H1 (cell line): ENCODE measurements around the gene SLIT3. TPM values are rescaled to one million over a fixed set of nuclear protein-coding genes. Genes with fewer than 3 reads are reported as not detected.

Source experiments
- CTCF ChIA-PET: fragments of 300-600 bp; sonication (Branson Sonifier 250); formaldehyde crosslinking; loops from one replicate; lab custom pipeline; 2021; ENCODE audit not compliant: partially characterized antibody; lab: Charles Lee
- POLR2A ChIA-PET: fragments of 300-600 bp; sonication (Branson Sonifier 250); formaldehyde crosslinking; loops from one replicate; lab custom pipeline; 2021; ENCODE audit warnings: inconsistent platforms; ENCODE audit not compliant: partially characterized antibody; lab: Charles Lee
- DNase-seq, 2 experiments: peaks; one replicate each; pipeline versions ENCODE4 v3.0.0 to v3.0.0-alpha.2; 2010 to 2022; ENCODE audit warnings: low spot score in 2 of 2, low read depth in 1 of 2, mixed read lengths in 1 of 2
- FAIRE-seq: peaks from 2 replicates; lab custom pipeline; 2011; peaks lifted over from hg19 to GRCh38; lab: Jason Lieb, UNC
- H2AFZ ChIP-seq: 2 replicates; pipeline ENCODE4 v1.8.1; 2012; ENCODE audit warnings: low read length, inconsistent platforms
- H2AK5ac ChIP-seq: 2 replicates; pipeline ENCODE4 v1.6.1; 2013; ENCODE audit warnings: low read depth, low read length
- H2BK120ac ChIP-seq: replicated peaks from 2 replicates; pipeline ENCODE3; 2013; ENCODE audit warnings: low read depth, low read length, inconsistent platforms
- H2BK12ac ChIP-seq: 2 replicates; pipeline ENCODE4 v1.6.1; 2013; ENCODE audit warnings: low read depth, low read length
- H2BK15ac ChIP-seq: 2 replicates; pipeline ENCODE4 v1.6.1; 2013; ENCODE audit warnings: low read length
- H2BK20ac ChIP-seq: 2 replicates; pipeline ENCODE4 v1.6.1; 2013; ENCODE audit warnings: low read length
- H2BK5ac ChIP-seq: 2 replicates; pipeline ENCODE4 v1.6.1; 2013; ENCODE audit warnings: low read depth, low read length
- H3K14ac ChIP-seq: 2 replicates; pipeline ENCODE4 v1.6.1; 2013; ENCODE audit warnings: inconsistent platforms; ENCODE audit not compliant: insufficient read length
- H3K18ac ChIP-seq: 2 replicates; pipeline ENCODE4 v1.6.1; 2013; ENCODE audit warnings: low read length; ENCODE audit errors: extremely low read depth
- H3K23ac ChIP-seq: 2 replicates; pipeline ENCODE4 v1.6.1; 2013; ENCODE audit warnings: inconsistent platforms; ENCODE audit not compliant: insufficient read length
- H3K23me2 ChIP-seq: 2 replicates; pipeline ENCODE4 v1.6.1; 2013; ENCODE audit warnings: low read depth, low read length
- H3K27ac ChIP-seq: 2 replicates; pipeline ENCODE4 v1.6.1; 2011; ENCODE audit warnings: low read depth, low read length, inconsistent platforms
- H3K27me3 ChIP-seq, 4 experiments: replicated peaks in 1 of 4; 1 replicate in 1 of 4; 2 replicates in 3 of 4; pipeline versions ENCODE4 v1.6.1 to v1.8.1; 2011 to 2013; ENCODE audit warnings: low read length in 3 of 4, mild to moderate bottlenecking in 3 of 4, inconsistent platforms in 2 of 4, mixed read lengths in 2 of 4, moderate library complexity in 1 of 4; ENCODE audit not compliant: control insufficient read depth in 3 of 4, insufficient read depth in 3 of 4; ENCODE audit errors: extremely low read depth in 1 of 4
- H3K36me3 ChIP-seq, 4 experiments: 2 replicates each; pipeline versions ENCODE4 v1.6.1 to v1.8.1; 2011 to 2013; ENCODE audit warnings: mild to moderate bottlenecking in 4 of 4, low read length in 3 of 4, moderate library complexity in 2 of 4, control low read depth in 1 of 4, inconsistent platforms in 1 of 4; ENCODE audit not compliant: insufficient read depth in 4 of 4, control insufficient read depth in 2 of 4
- H3K4ac ChIP-seq: replicated peaks from 2 replicates; pipeline ENCODE3; 2013; ENCODE audit warnings: low read length, low read depth, mixed read lengths, inconsistent platforms; ENCODE audit not compliant: insufficient read length
- H3K4me1 ChIP-seq, 4 experiments: replicated peaks in 1 of 4; 1 replicate in 1 of 4; 2 replicates in 3 of 4; pipeline versions ENCODE4 v1.6.1 to v1.8.1; 2011 to 2013; ENCODE audit warnings: low read length in 3 of 4, inconsistent platforms in 2 of 4, mixed read lengths in 1 of 4; ENCODE audit not compliant: insufficient read depth in 4 of 4, control insufficient read depth in 3 of 4
- H3K4me2 ChIP-seq, 2 experiments: 2 replicates each; pipeline versions ENCODE4 v1.6.1 to v1.8.1; 2011 to 2013; ENCODE audit warnings: low read depth in 2 of 2, low read length in 2 of 2, control low read depth in 1 of 2, inconsistent platforms in 1 of 2, mild to moderate bottlenecking in 1 of 2; ENCODE audit not compliant: insufficient read depth in 1 of 2
- H3K4me3 ChIP-seq, 4 experiments: fragments of 200-600, 300-600 bp in 1 of 4; sonication (generic), shearing (Covaris generic), sonication (Bioruptor Twin) in 1 of 4; 2 replicates each; pipeline versions ENCODE4 v1.5.1 to v1.8.1; 2011 to 2016; ENCODE audit warnings: low read length in 4 of 4, low read depth in 3 of 4, control low read depth in 2 of 4, inconsistent platforms in 2 of 4, mild to moderate bottlenecking in 2 of 4, mixed read lengths in 1 of 4, moderate library complexity in 1 of 4; ENCODE audit not compliant: insufficient read depth in 2 of 4; ENCODE audit errors: extremely low read depth in 1 of 4
- H3K56ac ChIP-seq: replicated peaks from 2 replicates; pipeline ENCODE3; 2013; ENCODE audit warnings: low read depth, mild to moderate bottlenecking, mixed read lengths, low read length, inconsistent platforms; ENCODE audit not compliant: insufficient read length
- H3K79me1 ChIP-seq: 2 replicates; pipeline ENCODE4 v1.6.1; 2013; ENCODE audit warnings: low read depth, low read length, control low read depth
- H3K79me2 ChIP-seq, 2 experiments: 2 replicates each; pipeline versions ENCODE4 v1.6.1 to v1.8.1; 2012 to 2013; ENCODE audit warnings: low read length in 2 of 2, mild to moderate bottlenecking in 2 of 2, inconsistent platforms in 1 of 2; ENCODE audit not compliant: insufficient read depth in 2 of 2, control insufficient read depth in 1 of 2
- H3K9ac ChIP-seq, 4 experiments: replicated peaks in 1 of 4; 1 replicate in 1 of 4; 2 replicates in 3 of 4; pipeline versions ENCODE4 v1.6.1 to v1.8.1; 2011 to 2013; ENCODE audit warnings: low read depth in 3 of 4, low read length in 3 of 4, control low read depth in 2 of 4, mild to moderate bottlenecking in 2 of 4, moderate library complexity in 2 of 4, inconsistent platforms in 1 of 4; ENCODE audit errors: extremely low read depth in 1 of 4
- H3K9me3 ChIP-seq, 2 experiments: 2 replicates each; pipeline versions ENCODE4 v1.6.1 to v1.8.1; 2012 to 2013; ENCODE audit warnings: mild to moderate bottlenecking in 2 of 2, moderate library complexity in 2 of 2, control low read depth in 1 of 2, inconsistent platforms in 1 of 2, low read depth in 1 of 2, low read length in 1 of 2, mixed read lengths in 1 of 2; ENCODE audit not compliant: insufficient read depth in 2 of 2
- H4K20me1 ChIP-seq, 2 experiments: replicated peaks in 1 of 2; 2 replicates each; pipeline versions ENCODE3 to v1.8.1; 2011 to 2013; ENCODE audit warnings: inconsistent platforms in 2 of 2, low read length in 2 of 2, mild to moderate bottlenecking in 1 of 2; ENCODE audit not compliant: insufficient read depth in 2 of 2, control insufficient read depth in 1 of 2
- H4K5ac ChIP-seq: 2 replicates; pipeline ENCODE4 v1.6.1; 2013; ENCODE audit warnings: low read length, low read depth, mixed read lengths, inconsistent platforms; ENCODE audit not compliant: insufficient read length
- H4K8ac ChIP-seq: 2 replicates; pipeline ENCODE4 v1.8.0; 2013; ENCODE audit warnings: mild to moderate bottlenecking, moderate library complexity, low read length, inconsistent platforms; ENCODE audit not compliant: insufficient read depth; ENCODE audit errors: extremely low read depth
- H4K91ac ChIP-seq: replicated peaks from 2 replicates; pipeline ENCODE3; 2013; ENCODE audit warnings: low read length, mixed read lengths, inconsistent platforms; ENCODE audit not compliant: insufficient read length
- ATF2 ChIP-seq: IDR thresholded peaks from 2 replicates; pipeline ENCODE4 v1.6.1; 2012; ENCODE audit warnings: low read length, inconsistent platforms
- WGBS, 2 experiments: shearing (Covaris generic) in 1 of 2; methylation state at CpG; one replicate each; pipeline versions ENCODE4 v1.1.6 to v1.1.7; 2013 to 2015; ENCODE audit warnings: low lambda C conversion rate in 2 of 2, mixed read lengths in 2 of 2, inconsistent platforms in 1 of 2, low coverage in 1 of 2, missing lambda C conversion rate in 1 of 2; ENCODE audit not compliant: insufficient replicate concordance in 2 of 2, insufficient coverage in 1 of 2, insufficient read length in 1 of 2; ENCODE audit errors: extremely low coverage in 1 of 2, missing lambda C conversion rate in 1 of 2; 5-methylcytosine and 5-hydroxymethylcytosine counted together
- polyA plus RNA-seq, 7 experiments: library from polyadenylated mRNA; depleted of rRNA in 3 of 7; stranded (reverse) in 5 of 7; unstranded in 2 of 7; fragments of >200 nt in 5 of 7; fragments of 200-250 nt in 2 of 7; gene quantifications; 1 replicate in 5 of 7; 2 replicates in 1 of 7; 4 replicates in 1 of 7; pipeline versions ENCODE4 v1.2.1 to v1.2.3, GENCODE V29; 2011 to 2013; ENCODE audit warnings: missing spikeins in 2 of 7, mixed read lengths in 2 of 7
- total RNA-seq: library from RNA; stranded (reverse); fragmentation: NEBNext Ultra II Directional; extraction: Animal tissue kit (Norgen Biotek cat#: 25700); gene quantifications from 2 replicates; pipeline ENCODE4 v1.2.1, GENCODE V29; 2021

The SLIT3 gene
- total and polyA plus RNA-seq, 2 of the 8 experiments (the other 6 are each of a cell fraction or from before 2014, with no cell fraction given): 1.1 to 1.2 TPM

GRCh38 chr5:169218176-169218575 is 82.8 kb downstream of the SLIT3 start:
- POLR2A ChIA-PET: no interaction called here
- WGBS, 2 experiments: 88% methylated on average over 2 of the region's 2 CpGs; no CpG with 5 or more reads in 1 of the 2 experiments
- TF ChIP-seq ATF2: no peak

More at GRCh38 chr5:169218176-169218575, 82.8 kb downstream of the SLIT3 start:
- no peak overlapping the region for H2BK15ac ChIP-seq
- no peak overlapping the region for H3K4ac ChIP-seq
- no peaks in the 10 kb centered on the region for H3K79me2 ChIP-seq
- H4K8ac ChIP-seq: no peak overlapping the region
- H2BK12ac ChIP-seq: no peak overlapping the region
- no peak overlapping the region for H2AFZ ChIP-seq
- no peak overlapping the region for H3K9ac ChIP-seq
- H3K79me1 ChIP-seq: no peaks in the 10 kb centered on the region
- no peaks in the 10 kb centered on the region for H3K23me2 ChIP-seq
- no peak overlapping the region for H3K18ac ChIP-seq
- no peak for DNase-seq
- H3K23ac ChIP-seq: no peak overlapping the region
- H4K20me1 ChIP-seq: peaks cover 1 to 3% of the 10 kb centered on the region in 2 experiments
- H3K4me3 ChIP-seq: no peak overlapping the region
- CTCF ChIA-PET: no interaction called here
- H3K36me3 ChIP-seq: no peaks in the 10 kb centered on the region
- no peak for FAIRE-seq
- H4K5ac ChIP-seq: no peak overlapping the region
- H3K27ac ChIP-seq: no peak overlapping the region
- H2BK5ac ChIP-seq: no peak overlapping the region
- peaks cover 18 to 47% (median 31%) of the 10 kb centered on the region in 4 experiments for H3K27me3 ChIP-seq
- no peaks in the 10 kb centered on the region for H3K9me3 ChIP-seq
- H3K14ac ChIP-seq: no peak overlapping the region
- no peak overlapping the region for H3K56ac ChIP-seq
- no peak overlapping the region for H3K4me2 ChIP-seq
- 0 out of 7 replicates have a peak, but pooled peaks cover 0 to 2% (median 0%) of the 10 kb centered on the region in 4 experiments for H3K4me1 ChIP-seq
- H4K91ac ChIP-seq: no peak overlapping the region
- no peak overlapping the region for H2BK20ac ChIP-seq
- H2AK5ac ChIP-seq: no peak overlapping the region
- H2BK120ac ChIP-seq: no peak overlapping the region
